CD4-positive, CD25-positive, alpha-beta regulatory T cell (primary cell): ENCODE results near the gene WNT2B. TPM values are rescaled to one million over a fixed set of nuclear protein-coding genes. Genes with fewer than 3 reads are reported as not detected.

Experiments used
- ATAC-seq, 2 donors: fragments of 150-1000 bp; cut with Tn5 transposase; one replicate each; pipeline ENCODE4 v1.10.0; 2021; ENCODE audit warnings: low read depth in 2 of 2, moderate number of reproducible peaks in 2 of 2, moderate library complexity in 1 of 2
- DNase-seq, 3 donors: peaks; one replicate each; pipeline versions ENCODE4 v3.0.0 to v3.0.0-alpha.2; 2012 to 2022; ENCODE audit warnings: mixed read lengths in 1 of 3
- H3K27ac ChIP-seq: one replicate; pipeline ENCODE4 v1.7.0; 2013; ENCODE audit warnings: mild to moderate bottlenecking, low read length; ENCODE audit not compliant: insufficient read depth, poor library complexity, severe bottlenecking
- H3K27me3 ChIP-seq: one replicate; pipeline ENCODE4 v1.7.0; 2013; ENCODE audit warnings: low read length; ENCODE audit not compliant: control insufficient read depth, insufficient read depth
- H3K36me3 ChIP-seq: one replicate; pipeline ENCODE4 v1.7.0; 2013; ENCODE audit warnings: mild to moderate bottlenecking, low read length, moderate library complexity; ENCODE audit not compliant: control insufficient read depth, insufficient read depth
- H3K4me1 ChIP-seq: 2 replicates; pipeline ENCODE4 v1.7.0; 2013; ENCODE audit warnings: mild to moderate bottlenecking, low read length; ENCODE audit not compliant: insufficient read depth, control insufficient read depth, poor library complexity, severe bottlenecking
- H3K4me3 ChIP-seq: one replicate; pipeline ENCODE4 v1.7.0; 2013; ENCODE audit warnings: low read depth, mild to moderate bottlenecking, low read length, moderate library complexity
- H3K9me3 ChIP-seq, 2 experiments: 1 replicate in 1 of 2; 2 replicates in 1 of 2; pipeline ENCODE4 v1.7.0; 2013; ENCODE audit warnings: low read length in 2 of 2, mild to moderate bottlenecking in 1 of 2, moderate library complexity in 1 of 2; ENCODE audit not compliant: control insufficient read depth in 2 of 2
- H3K27ac Mint-ChIP-seq, 3 donors: one replicate each; pipeline ENCODE4 v1.8.0; 2020 to 2022; ENCODE audit warnings: mild to moderate bottlenecking in 3 of 3, mixed read lengths in 3 of 3, moderate library complexity in 2 of 3
- H3K27me3 Mint-ChIP-seq: one replicate; pipeline ENCODE4 v1.8.0; 2022; ENCODE audit warnings: mild to moderate bottlenecking, mixed read lengths
- H3K36me3 Mint-ChIP-seq: one replicate; pipeline ENCODE4 v1.8.0; 2020; ENCODE audit warnings: mixed read lengths
- H3K4me1 Mint-ChIP-seq, 4 donors: one replicate each; pipeline ENCODE4 v1.8.0; 2020 to 2022; ENCODE audit warnings: mixed read lengths in 4 of 4, mild to moderate bottlenecking in 1 of 4
- H3K4me3 Mint-ChIP-seq, 4 donors: one replicate each; pipeline ENCODE4 v1.8.0; 2020 to 2022; ENCODE audit warnings: mild to moderate bottlenecking in 4 of 4, mixed read lengths in 4 of 4, moderate library complexity in 3 of 4
- H3K9me3 Mint-ChIP-seq, 7 donors: one replicate each; pipeline ENCODE4 v1.8.0; 2020 to 2022; ENCODE audit warnings: mixed read lengths in 7 of 7, mild to moderate bottlenecking in 3 of 7, moderate library complexity in 2 of 7
- polyA plus RNA-seq, 4 donors: library from polyadenylated mRNA; unstranded; fragments of 300-500 nt; fragmentation: Illumina TruSeq; gene quantifications; one replicate each; pipeline ENCODE4 v1.2.3, GENCODE V29; 2021
- total RNA-seq: library from RNA; stranded (reverse); gene quantifications from one replicate; pipeline ENCODE4 v1.2.3, GENCODE V29; 2022

WNT2B gene
- total and polyA plus RNA-seq, 5 donors from 2014 or later, result 0.01 to 1.2 (median 0.31) TPM; not detected in 1

DNA sequence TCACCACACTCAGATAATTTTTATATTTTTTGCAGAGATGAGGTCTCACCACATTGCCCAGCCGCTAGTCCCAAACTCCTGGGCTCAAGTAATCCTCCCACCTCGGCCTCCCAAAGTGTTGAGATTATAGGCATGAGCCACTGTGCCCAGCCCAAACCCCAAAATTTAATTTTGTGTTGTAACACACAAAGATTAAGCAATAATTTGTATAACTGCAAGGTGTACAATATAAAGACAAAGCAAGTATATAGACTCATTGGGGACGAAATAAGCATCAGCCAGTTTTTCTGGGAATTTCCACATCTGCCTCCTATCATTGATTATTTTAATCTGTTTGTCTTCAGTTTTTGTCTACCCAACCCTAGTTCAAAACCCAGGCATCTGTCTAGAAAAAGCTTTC lies 67.5 kb downstream of the WNT2B start:
- no peaks in the 10 kb centered on the region for H3K27me3 Mint-ChIP-seq
- Histone ChIP-seq H3K27me3 (no peaks in the 10 kb centered on the region), H3K4me3 (no peak overlapping the region), H3K36me3 (peaks cover 9% of the 10 kb centered on the region), H3K9me3 (no peaks in the 10 kb centered on the region), H3K27ac (no peak overlapping the region), H3K4me1 (no peaks in the 10 kb centered on the region)
- peaks cover 33% of the 10 kb centered on the region for H3K36me3 Mint-ChIP-seq
- no peak for DNase-seq
- H3K4me3 Mint-ChIP-seq, result no peak overlapping the region
- no peak overlapping the region for H3K27ac Mint-ChIP-seq
- ATAC-seq, result no peak
- H3K4me1 Mint-ChIP-seq, result peaks cover 2 to 11% (median 4%) of the 10 kb centered on the region in 4 donors
- H3K9me3 Mint-ChIP-seq, result peaks cover 0 to 3% (median 0%) of the 10 kb centered on the region in 7 donors

Other genes with a start within 250 kb of the WNT2B start
- gene CTTNBP2NL, start 112.8 kb upstream of the WNT2B start, total RNA-seq, result 7.4 TPM
- 1 to 10 TPM in 2 of 4 donors, under 1 TPM in 2; 0.72 to 2.0 (median 0.99) TPM for gene CTTNBP2NL, start 112.8 kb upstream of the WNT2B start, polyA plus RNA-seq
- 36.8 TPM for gene ST7L, start 110.2 kb downstream of the WNT2B start, total RNA-seq
- gene ST7L, start 110.2 kb downstream of the WNT2B start, polyA plus RNA-seq, result 10 to 100 TPM in 3 of 4 donors, 1 to 10 TPM in 1; 7.7 to 15.4 (median 14.0) TPM
- gene CAPZA1, start 110.9 kb downstream of the WNT2B start, total RNA-seq, result 244 TPM
- gene CAPZA1, start 110.9 kb downstream of the WNT2B start, polyA plus RNA-seq, result 100 to 1,000 TPM; 248 to 281 (median 260) TPM
- 94.2 TPM for gene MOV10, start 165.7 kb downstream of the WNT2B start, total RNA-seq
- 10 to 100 TPM; 26.1 to 29.8 (median 28.3) TPM for gene MOV10, start 165.7 kb downstream of the WNT2B start, polyA plus RNA-seq
- gene RHOC, start 198.2 kb downstream of the WNT2B start, total RNA-seq, result 17.4 TPM
- 10 to 100 TPM; 20.1 to 34.1 (median 28.9) TPM for gene RHOC, start 198.2 kb downstream of the WNT2B start, polyA plus RNA-seq
- gene PPM1J, start 206.4 kb downstream of the WNT2B start, total RNA-seq, result not detected
- not detected for gene PPM1J, start 206.4 kb downstream of the WNT2B start, polyA plus RNA-seq